Measurements from ENCODE around the gene GNPAT.

DNA sequence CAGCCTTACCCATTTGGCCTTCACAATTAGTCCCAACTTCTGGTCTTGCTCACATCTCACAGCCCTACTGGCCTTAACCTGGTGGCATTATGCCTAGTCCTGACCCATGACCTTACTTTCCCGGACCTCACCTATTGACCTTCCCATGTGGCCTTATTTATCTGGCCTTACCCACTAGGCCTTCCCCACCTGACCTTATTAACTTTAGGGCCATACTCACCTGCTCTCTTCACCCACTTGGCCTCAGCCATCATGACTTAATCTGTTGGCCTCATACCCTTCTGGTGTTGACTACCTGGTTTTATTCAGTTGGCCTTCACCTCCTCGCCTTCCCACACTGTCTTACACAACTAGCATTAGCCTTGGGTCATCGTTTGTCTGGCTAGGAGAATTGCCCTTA is 61.0 kb downstream of the GNPAT start:
- TF ChIP-seq, protein P1, sequence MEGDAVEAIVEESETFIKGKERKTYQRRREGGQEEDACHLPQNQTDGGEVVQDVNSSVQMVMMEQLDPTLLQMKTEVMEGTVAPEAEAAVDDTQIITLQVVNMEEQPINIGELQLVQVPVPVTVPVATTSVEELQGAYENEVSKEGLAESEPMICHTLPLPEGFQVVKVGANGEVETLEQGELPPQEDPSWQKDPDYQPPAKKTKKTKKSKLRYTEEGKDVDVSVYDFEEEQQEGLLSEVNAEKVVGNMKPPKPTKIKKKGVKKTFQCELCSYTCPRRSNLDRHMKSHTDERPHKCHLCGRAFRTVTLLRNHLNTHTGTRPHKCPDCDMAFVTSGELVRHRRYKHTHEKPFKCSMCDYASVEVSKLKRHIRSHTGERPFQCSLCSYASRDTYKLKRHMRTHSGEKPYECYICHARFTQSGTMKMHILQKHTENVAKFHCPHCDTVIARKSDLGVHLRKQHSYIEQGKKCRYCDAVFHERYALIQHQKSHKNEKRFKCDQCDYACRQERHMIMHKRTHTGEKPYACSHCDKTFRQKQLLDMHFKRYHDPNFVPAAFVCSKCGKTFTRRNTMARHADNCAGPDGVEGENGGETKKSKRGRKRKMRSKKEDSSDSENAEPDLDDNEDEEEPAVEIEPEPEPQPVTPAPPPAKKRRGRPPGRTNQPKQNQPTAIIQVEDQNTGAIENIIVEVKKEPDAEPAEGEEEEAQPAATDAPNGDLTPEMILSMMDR (IDR thresholded peaks at IDR 0.05): no peak
- TF ChIP-seq POLR2A (IDR thresholded peaks at IDR 0.05) (no peak), POLR2AphosphoS5 (IDR thresholded peaks at IDR 0.05) (no peak)

All from breast epithelium (tissue), 3 donors.